Stimulated activated CD8-positive, alpha-beta memory T cell treated with anti-CD3 and anti-CD28 coated beads, Interleukin-12 subunit alpha, Interleukin-12 subunit beta, amount 100 ng/mL, for 1 hour (primary cell): ENCODE data around the gene AIRE.
"Not testable (repeated sequence)": the region's sequence is repeated elsewhere in the genome, so short reads cannot be mapped to it uniquely, and the experiment has no call there.

Experiments
- DNase-seq: peaks from one replicate; pipeline ENCODE4 v3.0.0-alpha.2; 2020; ENCODE audit warnings: low read depth

The AIRE gene

DNA sequence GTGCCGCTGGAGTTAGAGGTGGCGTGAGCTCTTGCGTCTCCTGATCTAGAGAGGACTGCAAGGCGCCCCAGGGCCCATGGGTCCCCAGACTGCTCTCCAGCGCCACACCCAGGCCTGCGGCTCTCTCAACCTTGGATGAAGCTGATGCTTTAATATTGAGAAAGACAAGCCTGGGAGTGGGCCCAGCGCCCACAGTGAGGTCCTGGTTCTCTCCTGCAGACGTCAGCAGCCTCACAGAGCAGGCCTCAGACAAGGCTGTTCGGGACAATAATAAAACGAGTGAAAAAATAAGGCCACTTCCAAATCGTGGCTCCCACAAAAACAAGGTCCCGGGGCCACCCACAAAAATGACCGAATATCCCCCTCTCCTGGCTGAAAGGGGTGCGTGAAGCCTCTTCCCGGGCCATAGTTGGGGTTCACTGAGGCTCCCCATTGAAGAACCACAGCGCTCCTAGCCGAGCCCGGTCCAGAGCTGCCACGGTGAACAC, 18.0 kb upstream of the AIRE start:
- no peak for DNase-seq

DNA sequence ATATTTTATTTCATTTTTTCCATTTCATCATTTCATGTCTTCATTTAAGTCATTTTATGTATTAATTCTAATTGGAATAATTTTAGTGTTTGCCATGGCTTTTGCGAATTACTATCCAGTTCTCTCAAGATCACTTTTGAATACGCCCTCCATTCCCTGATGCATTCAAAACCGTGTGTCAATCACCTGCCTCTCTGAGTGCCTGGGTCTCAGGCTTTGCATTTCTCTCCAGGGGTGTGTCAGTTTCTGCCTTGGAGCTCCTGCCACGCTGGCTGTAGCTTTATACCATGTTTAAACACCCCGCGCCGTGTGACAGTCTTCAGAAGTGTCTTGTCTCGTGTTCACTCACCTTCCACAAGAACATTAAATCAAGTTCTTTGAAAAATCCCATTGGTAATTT, 16.6 kb upstream of the AIRE start:
- no peak for DNase-seq

DNA sequence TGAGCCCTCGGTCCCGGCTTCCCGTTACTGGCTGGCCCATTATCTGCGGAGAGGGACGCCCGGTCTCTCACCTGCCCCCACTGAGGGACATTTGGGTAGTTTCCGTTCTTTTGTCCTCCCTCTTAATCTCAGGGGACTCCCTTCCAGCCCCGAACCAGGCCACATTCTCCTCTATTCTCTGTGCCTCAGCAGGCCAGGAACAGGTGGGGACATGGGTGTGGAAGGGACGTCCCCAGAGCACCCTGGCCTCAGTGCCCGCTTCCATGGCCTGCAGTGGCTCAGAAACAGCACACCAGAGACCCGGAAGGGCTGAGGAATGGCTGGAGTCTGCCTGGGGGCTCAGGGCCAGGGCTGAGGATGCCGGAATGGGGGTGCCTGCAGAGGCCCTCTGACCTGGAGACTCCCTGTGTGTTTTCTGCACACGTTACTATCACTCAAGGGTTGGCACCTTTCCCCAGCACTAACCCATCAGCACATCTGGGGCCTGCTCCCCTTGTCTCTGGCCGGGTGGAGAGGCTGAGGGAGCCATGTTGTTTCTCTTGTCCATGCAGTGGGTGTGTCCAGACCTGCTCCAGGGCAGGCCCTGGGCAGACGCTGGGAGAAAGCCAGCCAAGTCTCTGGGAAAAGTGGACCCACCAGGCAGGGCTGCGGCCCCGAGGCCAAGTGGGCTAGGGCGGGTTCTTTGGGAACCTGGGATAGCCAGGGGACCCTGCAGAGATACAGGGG, 14.0 kb upstream of the AIRE start:
- no peak for DNase-seq

- no peak for DNase-seq
These were observed 13.3 kb upstream of the AIRE start for GRCh38 chr21:44272284-44272858.

DNA sequence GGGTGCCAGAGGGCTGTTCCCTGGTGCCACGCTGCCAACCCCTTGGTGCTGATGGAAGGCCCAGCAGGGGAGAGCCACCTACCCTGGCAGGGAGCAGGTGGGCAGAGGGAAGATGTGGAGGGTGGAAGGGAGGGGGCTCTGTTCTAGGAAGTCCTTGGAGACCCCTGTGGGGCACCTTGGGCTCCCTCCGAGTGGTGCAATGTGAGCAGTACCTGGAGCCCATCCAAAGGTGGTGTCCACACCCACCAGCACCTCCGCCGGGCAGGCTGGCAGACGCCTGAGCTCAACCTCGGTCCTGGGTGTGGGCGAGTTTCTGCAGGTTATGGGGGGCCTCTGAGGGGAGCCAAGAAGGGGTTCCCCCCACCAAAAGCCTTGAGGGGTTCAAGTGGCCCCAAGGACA, 12.6 kb upstream of the AIRE start:
- no peak for DNase-seq

- DNase-seq, result no peak
These were observed 10.6 kb upstream of the AIRE start for GRCh38 chr21:44275041-44275440.

DNA sequence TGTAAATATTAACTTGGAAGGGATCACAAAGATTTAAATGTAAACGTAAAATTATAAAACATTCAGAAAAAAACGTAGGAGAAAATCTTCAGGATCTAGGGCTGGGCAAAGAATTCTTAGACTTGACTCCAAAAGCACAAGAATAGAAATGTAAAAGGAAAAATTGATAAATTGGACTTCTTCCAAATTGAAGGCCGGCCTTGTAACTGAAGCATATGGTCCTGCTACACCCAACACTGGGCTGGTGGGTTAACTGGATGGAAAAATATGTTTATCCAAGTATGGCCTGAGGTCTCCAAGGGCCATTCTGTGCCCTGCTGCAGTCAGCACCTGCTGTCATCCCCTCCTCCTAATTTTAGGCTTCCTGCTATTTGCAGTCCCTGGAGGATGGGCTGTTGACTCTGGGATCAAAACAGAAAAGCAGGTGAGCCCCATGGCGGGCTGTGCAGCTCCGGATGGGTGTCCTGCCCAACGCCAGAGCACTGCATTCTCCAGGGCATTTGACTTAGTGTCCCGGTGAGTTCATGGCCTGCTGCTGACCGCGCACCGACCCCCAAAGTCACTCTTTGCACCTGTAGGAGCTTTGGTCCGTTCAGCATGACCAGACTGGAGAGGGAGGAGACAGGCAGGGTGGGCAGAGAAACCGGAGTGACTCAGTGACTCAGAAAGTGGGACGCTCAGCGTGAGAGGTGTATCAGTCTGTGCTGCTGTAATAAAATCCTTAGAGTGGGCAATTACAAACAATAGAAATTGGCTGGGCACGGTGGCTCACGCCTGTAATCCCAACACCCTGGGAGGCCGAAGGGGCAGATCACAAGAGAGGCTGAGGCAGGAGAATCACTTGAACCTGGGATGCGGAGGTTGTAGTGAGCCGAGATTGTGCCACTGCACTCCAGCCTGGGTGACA, 6.1 kb upstream of the AIRE start:
- no peak for DNase-seq

- DNase-seq, result no peak
These were observed 3.9 kb upstream of the AIRE start for GRCh38 chr21:44281801-44282200.

DNA sequence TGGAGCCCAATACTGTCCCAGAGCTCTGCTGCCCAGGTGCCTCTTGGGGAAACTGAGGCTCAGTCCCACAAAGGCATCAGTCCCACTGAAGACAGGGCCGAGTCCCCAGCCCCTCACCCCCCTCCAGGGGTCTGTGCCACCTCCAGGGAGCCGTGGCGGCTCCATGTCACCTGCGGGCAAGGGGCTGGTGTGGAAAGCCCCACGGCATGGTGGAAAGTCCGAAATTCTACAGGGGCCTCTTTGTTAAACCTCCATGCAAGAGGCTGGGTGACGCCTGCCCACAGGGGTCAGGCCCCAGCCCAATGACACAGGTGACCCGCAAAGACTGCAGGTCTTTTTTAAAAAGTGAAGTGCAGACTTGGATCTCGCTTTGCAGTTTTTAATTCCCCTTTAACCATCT, 3.3 kb upstream of the AIRE start:
- DNase-seq, result no peak

GRCh38 chr21:44283211-44283785, 2.4 kb upstream of the AIRE start:
- not testable (repeated sequence) for DNase-seq

DNA sequence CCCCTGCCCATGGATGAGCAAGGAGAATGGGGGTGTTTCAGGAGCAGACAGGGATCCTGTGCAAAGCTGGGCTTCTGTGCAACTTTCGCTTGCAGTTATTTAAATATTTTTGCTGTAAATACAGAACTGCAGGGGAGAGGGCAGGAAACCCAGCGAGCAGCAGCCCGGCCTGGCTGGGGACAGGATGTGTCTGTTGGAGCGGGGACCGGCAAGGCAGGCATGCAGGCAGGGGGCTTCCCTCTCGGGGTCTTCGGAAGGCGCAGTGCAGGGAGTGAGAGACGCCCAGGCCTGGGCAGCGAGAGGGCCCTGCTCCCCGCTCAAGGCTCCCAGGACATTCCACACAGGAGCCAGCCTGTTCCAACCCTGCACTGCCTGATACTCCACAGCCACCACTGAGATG, 1.7 kb upstream of the AIRE start:
- no peak for DNase-seq

DNA sequence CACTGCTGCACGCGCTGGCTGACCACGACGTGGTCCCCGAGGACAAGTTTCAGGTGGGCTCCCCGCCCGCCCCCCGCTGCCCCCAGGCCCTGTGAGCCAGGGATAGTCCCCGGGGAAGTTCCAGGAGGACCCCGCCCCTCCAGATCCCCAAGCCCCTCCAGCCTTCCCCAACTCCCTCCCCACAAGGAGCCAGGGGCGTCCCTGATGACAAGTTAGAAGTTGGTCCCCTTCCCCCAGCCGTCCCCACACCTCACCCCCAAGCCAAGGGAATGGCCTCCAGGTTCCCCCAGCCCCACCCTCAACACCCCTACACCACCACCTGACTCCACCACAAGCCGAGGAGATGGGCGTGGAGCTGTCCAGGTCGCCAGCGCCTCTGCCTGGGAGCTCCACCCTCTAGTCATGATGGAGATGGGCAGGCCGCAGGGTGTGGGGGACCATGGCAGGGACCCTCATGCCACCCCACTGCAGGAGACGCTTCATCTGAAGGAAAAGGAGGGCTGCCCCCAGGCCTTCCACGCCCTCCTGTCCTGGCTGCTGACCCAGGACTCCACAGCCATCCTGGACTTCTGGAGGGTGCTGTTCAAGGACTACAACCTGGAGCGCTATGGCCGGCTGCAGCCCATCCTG, 525 bp downstream of the AIRE start:
- no peak for DNase-seq

GRCh38 chr21:44286716-44287632, 1.3 kb downstream of the AIRE start:
- no peak for DNase-seq

DNA sequence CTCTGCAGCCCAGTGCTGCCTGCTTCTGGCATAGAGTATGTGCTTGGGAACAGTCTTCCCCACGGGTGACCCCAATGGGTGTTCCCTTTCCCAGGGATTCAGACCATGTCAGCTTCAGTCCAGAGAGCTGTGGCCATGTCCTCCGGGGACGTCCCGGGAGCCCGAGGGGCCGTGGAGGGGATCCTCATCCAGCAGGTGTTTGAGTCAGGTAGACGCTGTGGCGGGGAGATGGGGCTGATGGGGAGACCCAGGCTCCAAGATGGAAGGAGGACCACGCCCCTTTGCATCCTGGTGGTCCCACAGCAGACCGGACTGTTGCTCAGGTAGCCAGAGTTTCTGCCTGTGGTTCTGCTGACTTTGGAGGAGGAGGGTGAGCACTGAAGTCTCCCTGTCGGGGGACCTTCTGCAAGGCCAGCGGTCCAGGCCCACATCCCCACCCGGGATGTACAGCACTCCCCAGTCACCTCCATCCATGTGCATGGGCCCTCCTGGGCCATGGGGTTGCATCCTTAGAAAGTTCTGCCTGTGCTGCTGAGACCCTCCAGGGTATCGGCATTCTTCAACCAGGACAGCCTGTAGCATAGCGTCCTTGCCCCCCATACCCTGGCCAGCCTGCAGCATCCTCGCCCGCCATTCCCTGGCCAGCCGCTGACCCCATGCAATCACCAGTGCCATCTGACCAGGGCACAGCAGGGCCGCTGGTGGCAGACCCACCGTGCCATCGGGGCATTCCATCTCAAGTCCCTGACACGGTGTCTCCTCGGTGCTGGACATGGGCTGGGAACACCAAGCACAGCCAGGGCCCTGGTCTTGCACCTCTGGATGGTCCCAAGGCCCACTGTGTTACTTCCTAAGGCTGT, 2.8 kb downstream of the AIRE start:
- no peak for DNase-seq

DNA sequence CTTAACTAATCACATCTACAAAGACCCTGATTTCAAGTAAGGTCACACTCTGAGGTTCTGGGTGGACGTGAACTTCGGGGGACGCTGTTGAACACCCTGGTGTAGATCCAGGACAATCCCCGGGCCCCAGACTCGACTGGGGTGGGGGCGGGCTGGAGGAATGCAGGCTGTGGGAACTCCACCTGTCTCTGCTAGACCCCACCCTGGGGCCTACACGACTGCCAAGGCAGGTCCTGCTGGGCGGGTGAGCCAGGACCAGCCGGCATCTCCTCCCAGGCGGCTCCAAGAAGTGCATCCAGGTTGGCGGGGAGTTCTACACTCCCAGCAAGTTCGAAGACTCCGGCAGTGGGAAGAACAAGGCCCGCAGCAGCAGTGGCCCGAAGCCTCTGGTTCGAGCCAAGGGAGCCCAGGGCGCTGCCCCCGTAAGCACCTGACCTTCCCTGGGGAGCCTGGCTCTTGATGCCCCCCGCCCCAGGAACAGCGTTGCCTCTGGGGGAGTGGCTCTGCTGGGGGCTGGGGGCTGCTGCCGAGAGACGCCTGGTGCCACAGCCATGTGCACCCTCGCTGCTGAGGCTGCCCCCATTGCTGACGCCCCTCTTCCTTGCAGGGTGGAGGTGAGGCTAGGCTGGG, 3.8 kb downstream of the AIRE start:
- no peak for DNase-seq

DNA sequence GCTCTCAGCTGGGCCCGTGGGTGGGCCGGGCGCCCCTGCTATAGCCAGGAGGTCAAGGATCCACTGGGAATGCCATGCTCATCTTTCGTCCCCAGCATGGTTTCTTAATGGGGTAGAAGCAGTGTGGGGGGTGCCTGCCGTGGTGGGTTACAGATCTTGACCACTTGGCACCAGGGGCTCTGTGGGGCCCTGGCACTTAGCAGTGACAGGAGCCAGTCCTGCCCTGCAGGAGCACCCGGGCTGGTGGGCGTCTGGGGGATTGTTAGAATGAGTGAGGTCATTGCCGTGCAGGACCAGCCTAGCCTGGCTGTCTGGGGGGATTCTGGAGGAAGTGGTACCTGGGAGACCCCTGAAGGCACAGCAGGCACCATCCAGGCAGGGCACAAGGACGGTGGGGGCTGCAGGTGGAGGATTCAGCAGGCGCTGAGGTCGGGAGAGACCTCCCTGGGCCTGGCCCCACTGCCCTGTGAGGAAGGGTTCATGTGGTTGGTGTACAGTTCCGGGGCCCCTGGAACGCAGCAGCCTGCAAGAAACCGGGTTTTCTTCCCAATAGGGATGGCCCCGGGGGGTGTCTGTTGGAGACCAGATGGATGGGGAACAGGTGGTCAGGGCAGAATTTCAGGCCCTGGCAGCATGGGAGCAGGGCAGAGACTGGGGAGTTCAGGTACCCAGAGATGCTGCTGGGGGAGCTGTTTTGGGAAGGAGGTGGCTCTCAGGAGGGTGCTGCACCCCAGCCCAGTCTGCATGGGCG, 4.8 kb downstream of the AIRE start:
- DNase-seq, result no peak

GRCh38 chr21:44291078-44291935, 5.6 kb downstream of the AIRE start:
- DNase-seq, result no peak
